Activated T-cell treated with anti-CD3 and anti-CD28 coated beads, Interleukin-2, amount 50 U/mL, for 1 hour (primary cell): Measurements from ENCODE around the gene TMEM150B.

Source experiments
- DNase-seq: peaks from one replicate; pipeline ENCODE4 v3.0.0-alpha.2; 2020

TMEM150B gene

DNA sequence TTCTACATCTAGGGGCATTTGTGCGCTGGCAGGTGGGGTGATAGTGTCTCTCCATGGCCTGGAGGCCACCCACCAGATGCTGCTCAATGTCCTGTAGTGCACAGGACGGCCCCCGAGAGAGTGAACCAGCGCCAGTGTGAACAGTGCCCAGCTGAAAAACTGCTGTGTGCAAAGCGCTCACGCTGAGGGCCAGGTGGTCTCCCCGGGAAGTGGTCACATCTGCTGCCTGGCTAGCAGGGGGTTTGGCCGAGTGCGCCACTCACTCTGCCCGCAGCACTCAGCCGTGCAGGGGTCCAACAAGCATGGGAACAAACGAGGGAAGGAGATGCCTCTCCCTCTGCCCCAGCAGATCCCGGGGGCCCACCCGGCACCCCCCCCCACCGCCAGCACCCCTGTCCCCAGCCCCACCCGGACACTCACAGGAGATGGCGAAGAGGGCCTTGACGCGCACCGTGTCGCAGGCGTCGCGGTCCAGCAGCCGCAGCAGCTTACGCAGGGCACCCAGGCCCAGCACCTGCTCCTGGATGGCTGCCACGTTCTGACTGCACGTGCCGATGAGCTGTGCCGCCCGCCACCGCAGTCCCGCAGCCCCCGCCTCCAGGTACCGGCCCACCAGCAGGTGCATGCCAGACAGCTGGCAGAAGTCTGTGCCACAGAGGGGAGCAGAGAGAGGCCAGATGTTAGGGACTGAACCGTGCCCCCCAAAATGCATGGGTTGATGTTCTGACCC is 51.0 kb downstream of the TMEM150B start:
- DNase-seq = no peak

DNA sequence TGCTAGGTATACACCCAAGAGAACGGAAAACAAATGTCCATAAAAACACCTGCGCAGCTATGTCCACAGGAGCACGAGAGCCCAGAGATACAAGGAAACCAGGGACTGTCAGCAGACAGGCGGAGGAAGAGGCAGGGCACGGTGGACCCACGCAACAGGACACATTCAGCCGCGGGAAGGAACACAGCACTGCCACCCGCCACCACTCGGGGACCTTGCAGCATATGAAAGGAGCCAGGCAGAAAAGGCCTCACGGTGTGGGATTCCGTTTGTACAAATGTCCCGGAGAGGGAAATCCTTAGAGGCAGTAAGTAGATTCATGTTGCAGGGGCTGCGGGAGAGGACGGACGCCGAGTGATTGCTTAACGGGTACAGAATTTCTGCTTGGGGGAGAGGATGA is 53.0 kb downstream of the TMEM150B start:
- no peak for DNase-seq

DNA sequence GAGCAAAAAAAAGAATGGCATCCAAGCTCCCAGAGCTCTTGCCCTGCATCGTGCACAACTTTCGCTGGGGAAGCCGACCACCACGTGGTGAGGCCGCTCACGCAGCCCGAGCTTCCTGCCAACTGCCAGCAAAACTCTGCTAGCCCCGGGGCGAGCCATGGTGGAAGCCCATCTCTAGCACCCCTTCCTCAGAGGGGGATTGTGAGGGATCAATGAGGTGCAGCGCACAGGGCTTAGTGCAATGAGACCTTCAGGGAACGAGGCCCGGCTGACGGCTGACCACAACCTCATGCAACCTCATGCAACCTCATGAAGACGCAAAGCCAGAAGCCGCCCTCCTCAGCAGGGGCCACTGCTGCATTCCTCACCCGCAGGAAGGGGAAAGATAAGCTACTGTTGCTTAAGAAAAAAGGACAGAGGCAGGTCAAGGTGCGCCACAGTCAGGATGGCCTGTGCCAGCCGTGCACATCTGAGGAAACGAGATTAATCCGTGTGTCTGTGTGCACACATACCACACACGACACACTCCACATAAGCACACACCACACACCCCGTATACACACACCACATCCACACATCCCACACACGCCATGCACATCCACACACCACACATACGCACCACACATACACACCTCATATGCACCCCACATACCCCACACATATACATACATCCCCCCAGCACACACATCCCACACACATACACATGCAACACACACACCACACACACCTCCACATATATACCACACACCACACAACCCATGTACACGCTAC is 54.8 kb downstream of the TMEM150B start:
- no peak for DNase-seq

DNA sequence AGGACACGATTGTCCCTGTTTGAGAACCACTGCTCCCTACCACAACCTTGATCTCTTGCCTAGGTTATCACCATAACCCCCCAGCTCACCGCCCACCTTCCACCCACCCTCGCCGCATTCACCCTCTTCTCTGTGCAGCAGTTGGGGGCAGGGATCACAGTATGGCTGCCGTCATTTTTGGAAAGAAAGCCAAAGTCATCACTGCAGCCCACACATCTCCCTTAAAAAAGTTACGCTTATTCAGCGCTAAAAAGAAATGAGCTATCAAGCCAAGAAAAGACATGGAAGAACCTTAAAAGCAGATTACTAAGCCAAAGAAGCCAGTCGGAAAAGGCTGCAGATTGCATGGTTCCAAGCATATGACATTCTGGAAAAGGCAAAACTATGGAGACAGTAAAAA is 55.8 kb downstream of the TMEM150B start:
- DNase-seq = no peak

- DNase-seq = no peak
Observed at GRCh38 chr19:55266840-55267239, 58.3 kb downstream of the TMEM150B start.

DNA sequence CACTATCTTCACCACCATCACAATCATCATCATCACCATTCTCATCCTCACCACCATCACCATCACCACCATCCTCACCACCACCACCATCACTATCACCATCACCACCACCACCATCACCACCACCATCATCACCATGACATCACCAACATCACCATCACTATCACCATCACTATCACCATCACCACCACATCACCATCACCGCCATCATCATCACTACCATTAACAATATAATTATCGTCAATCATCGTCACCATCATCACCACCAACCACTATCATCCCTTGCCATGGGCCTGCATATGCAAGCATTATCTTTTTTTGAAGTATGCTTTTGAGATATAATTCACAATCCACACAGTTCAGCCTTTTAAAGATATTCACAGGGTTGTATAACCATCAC is 58.7 kb downstream of the TMEM150B start:
- DNase-seq = no peak

DNA sequence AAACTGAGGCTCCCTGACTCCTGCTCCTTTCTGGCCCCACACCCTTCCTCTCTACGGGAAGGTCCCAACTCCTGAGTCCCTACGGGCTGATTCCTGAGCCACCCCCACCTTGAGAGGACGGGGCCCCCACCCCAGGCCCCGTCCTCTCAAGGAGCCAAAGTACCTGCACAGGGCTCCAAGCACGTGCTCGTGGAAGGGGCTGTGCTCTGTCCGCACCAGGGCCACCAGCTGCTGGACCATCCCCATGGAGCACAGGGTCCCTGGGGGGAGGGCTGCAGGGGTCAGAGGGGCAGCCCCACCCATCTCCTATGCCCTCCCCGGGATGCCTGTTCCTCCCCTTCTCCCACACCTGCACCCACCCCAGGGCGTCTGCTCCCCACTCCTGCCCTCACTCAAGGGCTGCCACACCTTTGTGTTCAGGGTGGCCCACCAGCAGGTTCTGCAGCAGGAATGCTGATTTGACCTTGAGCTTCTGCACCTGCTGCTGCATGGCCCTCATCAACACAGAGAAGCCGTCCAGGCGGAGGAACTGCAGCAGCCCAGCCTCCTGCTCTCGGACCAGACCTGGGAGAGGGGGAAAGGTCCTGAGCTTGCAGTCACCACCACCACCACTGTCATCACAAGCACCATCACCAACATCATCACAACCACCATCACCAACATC is 59.3 kb downstream of the TMEM150B start:
- DNase-seq = no peak

- DNase-seq = no peak
Observed at GRCh38 chr19:55265173-55265572, 60.0 kb downstream of the TMEM150B start.

DNA sequence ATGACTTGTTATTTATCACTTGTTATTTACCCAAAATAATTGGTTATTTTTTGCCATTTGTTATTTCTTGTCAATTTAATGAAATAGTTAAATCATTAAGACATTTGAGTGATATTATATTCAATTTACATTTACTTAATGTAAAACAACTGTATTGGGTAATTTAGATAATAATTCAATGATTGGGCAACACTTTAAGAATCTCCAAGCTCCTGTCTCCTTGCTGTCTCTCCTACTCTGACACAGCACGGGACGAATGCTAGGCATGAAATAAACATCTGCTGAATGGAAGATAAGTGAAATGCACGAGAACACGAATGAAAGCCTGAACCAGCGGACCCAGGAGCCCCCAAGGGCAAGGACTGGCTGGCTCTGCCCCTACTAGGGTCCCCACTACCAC is 60.6 kb downstream of the TMEM150B start:
- DNase-seq = no peak
